ENCODE results near the gene MAD1L1. TPM values are rescaled to one million over a fixed set of nuclear protein-coding genes. Genes with fewer than 3 reads are reported as not detected.

Gene MAD1L1
- total and polyA plus RNA-seq, 4 donors = 29.3 to 44.1 (median 35.8) TPM

DNA sequence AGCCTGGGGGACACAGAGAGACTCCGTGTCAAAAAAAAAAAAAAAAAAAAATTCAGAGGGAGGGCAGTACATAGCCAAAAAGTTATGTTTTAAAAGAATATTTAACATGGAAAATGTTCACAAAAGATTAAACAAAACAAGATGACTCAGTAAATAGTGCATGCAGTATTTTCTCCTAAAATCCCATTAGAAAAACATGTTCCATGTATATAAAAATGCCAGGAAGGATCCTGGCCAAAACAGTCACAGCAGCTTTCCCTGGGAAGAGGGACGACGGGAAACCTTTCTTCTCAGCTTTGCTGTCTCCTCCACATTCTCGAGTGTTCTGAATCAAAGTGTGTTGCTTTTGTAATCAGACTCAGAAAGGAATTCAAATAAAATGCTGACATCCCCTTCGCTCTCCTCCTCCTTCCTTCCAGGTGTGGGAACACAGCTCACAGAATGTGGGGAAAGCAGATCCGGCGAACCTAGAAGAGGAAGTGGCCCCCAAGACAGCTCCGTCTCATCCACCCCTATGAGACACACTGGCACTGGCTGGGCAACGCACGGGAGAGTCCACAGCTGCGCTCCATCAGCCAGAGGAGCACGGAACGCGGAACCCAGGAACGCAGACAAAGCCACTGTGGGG lies 139.4 kb downstream of the MAD1L1 start:
- H3K27ac ChIP-seq (ENCODE audit: low read depth, low read length) = no peak overlapping the region
- H3K36me3 ChIP-seq (ENCODE audit: control insufficient read depth, insufficient read depth, low read length) = peaks cover 51% of the 10 kb centered on the region
- H3K9me3 ChIP-seq (ENCODE audit: control insufficient read depth, insufficient read depth, low read length) = no peaks in the 10 kb centered on the region
- no peak overlapping the region for H3K4me3 ChIP-seq (ENCODE audit: low read depth, low read length)
- H3K4me1 ChIP-seq (ENCODE audit: control insufficient read depth, insufficient read depth, low read length) = peaks cover 26% of the 10 kb centered on the region
- H3K27me3 ChIP-seq (ENCODE audit: control insufficient read depth, insufficient read depth, low read length) = no peaks in the 10 kb centered on the region
- DNase-seq (ENCODE audit: low read depth in 4 of 6, low spot score in 6 of 6) = no peak
- 80% methylated on average over 11 of the region's 15 CpGs for WGBS (ENCODE audit: insufficient coverage)

DNA sequence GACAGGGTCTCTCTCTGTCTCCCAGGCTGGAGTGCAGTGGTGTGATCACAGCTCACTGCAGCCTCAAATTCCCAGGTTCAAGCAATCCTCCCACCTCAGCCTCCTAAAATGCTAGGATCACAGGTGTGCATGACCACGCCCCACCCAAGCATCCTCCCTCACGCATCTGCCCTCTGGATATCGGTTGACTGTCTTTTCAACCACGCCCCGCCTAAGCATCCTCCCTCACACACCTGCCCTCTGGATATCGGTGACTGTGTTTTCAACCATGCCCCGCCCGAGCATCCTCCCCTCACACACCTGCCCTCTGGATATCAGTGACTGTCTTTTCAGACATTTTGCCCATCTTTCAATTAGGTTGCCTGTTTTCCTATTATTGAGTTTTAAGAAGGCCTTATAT lies 140.5 kb downstream of the MAD1L1 start:
- H3K36me3 ChIP-seq (ENCODE audit: control insufficient read depth, insufficient read depth, low read length) = peaks cover 49% of the 10 kb centered on the region
- H3K4me1 ChIP-seq (ENCODE audit: control insufficient read depth, insufficient read depth, low read length) = peaks cover 23% of the 10 kb centered on the region
- no peak overlapping the region for H3K27ac ChIP-seq (ENCODE audit: low read depth, low read length)
- H3K27me3 ChIP-seq (ENCODE audit: control insufficient read depth, insufficient read depth, low read length) = no peaks in the 10 kb centered on the region
- no peaks in the 10 kb centered on the region for H3K9me3 ChIP-seq (ENCODE audit: control insufficient read depth, insufficient read depth, low read length)
- H3K4me3 ChIP-seq (ENCODE audit: low read depth, low read length) = no peak overlapping the region
- no peak for DNase-seq (ENCODE audit: low read depth in 4 of 6, low spot score in 6 of 6)
- WGBS (ENCODE audit: insufficient coverage) = 100% methylated on average over 6 of the region's 8 CpGs

DNA sequence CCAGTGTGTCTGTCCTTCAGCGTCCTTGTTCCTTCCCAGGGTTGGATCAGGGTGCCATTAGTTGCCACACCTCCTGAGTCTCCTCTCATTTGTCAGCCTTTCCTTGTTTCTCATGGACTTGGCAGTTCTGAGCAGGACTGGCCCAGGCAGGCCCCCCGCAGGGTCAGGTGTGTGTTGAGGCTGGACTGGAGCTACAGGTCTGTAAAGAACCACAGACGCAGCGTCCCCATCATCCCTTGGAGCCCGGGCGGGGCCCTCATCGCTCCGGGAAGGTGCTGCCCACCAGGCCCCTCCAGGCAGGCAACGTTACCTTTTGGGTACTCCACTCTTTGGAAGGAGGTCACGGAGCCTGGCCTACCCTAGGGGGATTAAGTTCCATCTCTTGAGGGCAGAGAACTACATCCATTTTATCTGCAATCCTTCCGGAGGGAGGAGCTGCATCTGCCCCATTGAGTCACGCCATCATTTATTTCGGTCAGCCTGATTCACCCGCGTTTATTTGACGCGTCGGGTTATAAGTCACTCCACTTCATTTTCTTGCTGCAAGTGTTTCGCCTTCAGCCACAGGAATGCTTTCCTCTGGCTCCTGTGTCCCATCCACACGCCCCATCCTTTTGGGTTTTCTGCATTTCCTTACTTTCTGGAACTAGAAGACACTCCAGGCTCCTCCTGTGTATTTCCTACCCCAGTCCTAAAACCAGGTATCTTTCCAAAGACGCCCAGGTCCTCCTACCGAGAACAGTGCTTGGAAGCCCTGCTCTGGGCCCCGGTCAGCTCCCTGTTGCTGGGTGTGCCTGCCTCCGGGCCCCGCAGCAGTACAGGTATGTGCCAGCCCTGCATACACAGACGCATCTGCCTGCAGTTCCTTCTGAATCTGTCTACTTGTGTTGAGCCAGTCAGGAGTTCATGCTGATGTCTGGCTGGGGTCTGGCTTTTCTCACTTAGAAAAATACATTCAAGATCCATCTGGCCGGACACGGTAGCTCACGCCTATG lies 141.9 kb downstream of the MAD1L1 start:
- H3K9me3 ChIP-seq (ENCODE audit: control insufficient read depth, insufficient read depth, low read length) = no peaks in the 10 kb centered on the region
- H3K4me3 ChIP-seq (ENCODE audit: low read depth, low read length) = no peak overlapping the region
- no peak overlapping the region for H3K27ac ChIP-seq (ENCODE audit: low read depth, low read length)
- peaks cover 41% of the 10 kb centered on the region for H3K36me3 ChIP-seq (ENCODE audit: control insufficient read depth, insufficient read depth, low read length)
- peaks cover 30% of the 10 kb centered on the region for H3K4me1 ChIP-seq (ENCODE audit: control insufficient read depth, insufficient read depth, low read length)
- DNase-seq (ENCODE audit: low read depth in 4 of 6, low spot score in 6 of 6) = no peak
- no peaks in the 10 kb centered on the region for H3K27me3 ChIP-seq (ENCODE audit: control insufficient read depth, insufficient read depth, low read length)
- WGBS (ENCODE audit: insufficient coverage) = 93% methylated on average over 29 of the region's 29 CpGs

DNA sequence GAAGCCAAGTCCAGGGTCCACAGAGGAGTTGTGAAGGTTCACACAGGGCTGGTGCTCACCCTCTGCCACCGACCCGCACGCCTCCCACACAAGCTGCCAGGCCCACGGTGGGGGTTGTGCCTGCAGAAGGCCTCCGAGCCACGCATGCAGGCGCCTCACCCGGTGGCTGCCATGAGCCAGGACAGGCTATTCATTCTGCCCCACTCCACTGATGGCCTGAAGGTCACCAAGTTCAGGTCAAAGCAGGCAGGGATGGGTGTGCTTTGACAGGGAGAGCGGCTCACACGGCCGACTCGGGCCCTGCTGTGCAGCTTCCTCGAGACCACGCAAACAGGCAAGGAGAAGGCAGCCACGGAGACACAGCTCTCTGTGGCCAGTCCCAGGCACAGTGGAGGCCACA lies 143.9 kb downstream of the MAD1L1 start:
- 87% methylated on average over 15 of the region's 15 CpGs for WGBS (ENCODE audit: insufficient coverage)
- Histone ChIP-seq H3K4me1 (ENCODE audit: control insufficient read depth, insufficient read depth, low read length) (peaks cover 23% of the 10 kb centered on the region), H3K27me3 (ENCODE audit: control insufficient read depth, insufficient read depth, low read length) (no peaks in the 10 kb centered on the region), H3K27ac (ENCODE audit: low read depth, low read length) (no peak overlapping the region), H3K9me3 (ENCODE audit: control insufficient read depth, insufficient read depth, low read length) (no peaks in the 10 kb centered on the region), H3K36me3 (ENCODE audit: control insufficient read depth, insufficient read depth, low read length) (peaks cover 37% of the 10 kb centered on the region), H3K4me3 (ENCODE audit: low read depth, low read length) (no peak overlapping the region)
- no peak for DNase-seq (ENCODE audit: low read depth in 4 of 6, low spot score in 6 of 6)

DNA sequence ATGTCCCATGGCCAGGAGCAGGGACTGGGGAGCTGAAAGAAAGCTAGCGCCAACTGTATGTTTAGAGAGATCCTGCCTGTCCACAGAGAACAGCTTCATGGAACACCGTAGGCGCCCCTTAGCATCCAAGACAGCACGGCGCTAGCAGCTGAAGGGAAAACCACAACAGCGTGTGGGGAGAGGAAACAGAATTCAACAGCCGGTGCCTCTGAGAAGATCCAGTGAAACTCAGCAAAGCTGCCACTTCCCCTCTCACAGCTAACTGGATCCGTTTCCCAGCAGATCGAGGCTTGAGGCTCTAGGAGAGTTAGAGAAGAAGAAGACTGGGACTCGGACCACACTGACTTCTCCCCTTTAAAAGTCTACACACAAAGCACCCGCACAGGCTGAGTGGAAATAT lies 145.0 kb downstream of the MAD1L1 start:
- no peak for DNase-seq (ENCODE audit: low read depth in 4 of 6, low spot score in 6 of 6)

DNA sequence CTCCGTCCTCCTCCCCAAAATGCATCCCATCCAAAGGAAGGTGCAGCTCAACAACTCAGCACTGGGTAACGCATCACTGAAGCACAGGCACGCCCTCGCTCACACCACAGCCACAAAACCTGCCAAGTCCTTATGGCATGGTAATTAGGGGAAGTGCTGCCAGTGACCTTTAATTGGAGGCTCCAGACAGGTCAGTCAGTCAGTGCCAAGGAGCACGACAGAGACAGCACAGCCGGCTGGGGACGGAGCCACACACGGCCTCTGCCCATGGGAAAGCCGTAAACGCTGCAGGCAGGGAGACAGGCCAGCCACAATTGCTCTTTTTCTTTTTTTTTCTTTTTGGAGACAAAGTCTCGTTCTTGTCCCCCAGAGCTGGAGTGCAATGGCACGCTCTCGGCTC lies 146.5 kb downstream of the MAD1L1 start:
- 51% methylated on average over 12 of the region's 13 CpGs for WGBS (ENCODE audit: insufficient coverage)
- H3K9me3 ChIP-seq (ENCODE audit: control insufficient read depth, insufficient read depth, low read length) = no peaks in the 10 kb centered on the region
- H3K27ac ChIP-seq (ENCODE audit: low read depth, low read length) = no peak overlapping the region
- H3K4me3 ChIP-seq (ENCODE audit: low read depth, low read length) = no peak overlapping the region
- peaks cover 37% of the 10 kb centered on the region for H3K4me1 ChIP-seq (ENCODE audit: control insufficient read depth, insufficient read depth, low read length)
- peaks cover 57% of the 10 kb centered on the region for H3K36me3 ChIP-seq (ENCODE audit: control insufficient read depth, insufficient read depth, low read length)
- peak in 1 of 6 donors; percentile 64 for DNase-seq (ENCODE audit: low read depth in 4 of 6, low spot score in 6 of 6)
- H3K27me3 ChIP-seq (ENCODE audit: control insufficient read depth, insufficient read depth, low read length) = no peaks in the 10 kb centered on the region

More for the DNA sequence above, 145.0 kb downstream of the MAD1L1 start:
- Histone ChIP-seq H3K4me1 (ENCODE audit: control insufficient read depth, insufficient read depth, low read length) (peaks cover 25% of the 10 kb centered on the region), H3K36me3 (ENCODE audit: control insufficient read depth, insufficient read depth, low read length) (peaks cover 43% of the 10 kb centered on the region), H3K27me3 (ENCODE audit: control insufficient read depth, insufficient read depth, low read length) (no peaks in the 10 kb centered on the region), H3K4me3 (ENCODE audit: low read depth, low read length) (no peak overlapping the region), H3K9me3 (ENCODE audit: control insufficient read depth, insufficient read depth, low read length) (no peaks in the 10 kb centered on the region), H3K27ac (ENCODE audit: low read depth, low read length) (no peak overlapping the region)
- WGBS (ENCODE audit: insufficient coverage) = 98% methylated on average over 6 of the region's 11 CpGs

DNA sequence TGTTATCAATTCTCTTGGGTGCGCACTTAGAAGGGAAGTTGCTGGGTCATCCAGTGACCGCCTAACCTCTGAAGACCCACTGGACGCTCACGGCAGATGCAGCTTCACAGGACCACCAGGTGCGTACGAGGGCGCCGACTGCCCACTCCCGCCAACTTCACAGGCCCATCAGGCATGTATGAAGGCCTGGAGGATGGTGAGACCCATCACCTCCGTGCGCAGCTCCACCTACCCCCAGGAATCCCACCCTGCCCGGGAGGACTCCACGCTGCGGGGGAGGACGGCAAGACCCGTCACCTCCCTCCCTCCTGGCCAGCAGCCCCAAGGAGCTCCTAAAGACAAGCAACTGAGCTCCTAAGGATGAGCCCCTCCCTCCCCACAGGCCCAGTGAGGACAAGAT lies 146.9 kb downstream of the MAD1L1 start:
- WGBS (ENCODE audit: insufficient coverage) = 92% methylated on average over 13 of the region's 16 CpGs
- Histone ChIP-seq H3K27me3 (ENCODE audit: control insufficient read depth, insufficient read depth, low read length) (no peaks in the 10 kb centered on the region), H3K27ac (ENCODE audit: low read depth, low read length) (no peak overlapping the region), H3K9me3 (ENCODE audit: control insufficient read depth, insufficient read depth, low read length) (no peaks in the 10 kb centered on the region), H3K4me1 (ENCODE audit: control insufficient read depth, insufficient read depth, low read length) (peaks cover 37% of the 10 kb centered on the region), H3K36me3 (ENCODE audit: control insufficient read depth, insufficient read depth, low read length) (peaks cover 61% of the 10 kb centered on the region), H3K4me3 (ENCODE audit: low read depth, low read length) (no peak overlapping the region)
- DNase-seq (ENCODE audit: low read depth in 4 of 6, low spot score in 6 of 6) = no peak

DNA sequence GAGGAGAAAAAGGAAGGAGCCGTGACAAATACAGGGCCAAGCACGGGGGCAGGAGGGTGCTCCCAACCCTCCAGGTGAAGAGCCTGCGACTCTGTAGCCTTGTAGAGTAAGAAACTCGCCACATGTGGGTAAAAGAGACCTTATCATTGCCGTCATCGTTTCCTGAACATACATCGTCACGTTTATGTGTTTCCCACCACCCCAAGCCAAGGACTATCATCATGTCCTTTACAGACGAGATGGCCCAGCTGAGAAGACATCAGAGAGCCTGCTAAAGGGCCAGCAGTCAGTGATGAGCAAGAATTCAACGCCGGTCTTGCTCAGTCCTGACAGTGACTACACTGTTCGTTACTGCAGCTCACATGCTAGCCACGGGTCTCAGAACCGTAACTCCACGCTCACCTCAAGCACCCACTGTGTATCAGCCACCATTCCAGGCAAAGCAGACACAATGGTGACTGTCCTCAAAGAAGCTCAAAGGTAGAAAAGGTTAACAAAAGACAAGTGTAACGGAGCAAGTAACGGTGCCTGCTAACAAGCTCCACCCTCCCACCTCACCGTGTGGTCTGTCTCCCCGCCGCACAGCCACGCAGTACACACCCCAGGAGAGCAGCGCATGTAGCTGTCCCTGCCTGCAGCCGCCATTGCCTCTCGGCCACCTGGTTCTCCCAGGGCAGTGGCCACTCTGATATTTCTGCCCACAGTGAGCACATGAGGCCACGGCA lies 147.8 kb downstream of the MAD1L1 start:
- Histone ChIP-seq H3K27ac (ENCODE audit: low read depth, low read length) (no peak overlapping the region), H3K4me1 (ENCODE audit: control insufficient read depth, insufficient read depth, low read length) (peaks cover 38% of the 10 kb centered on the region), H3K9me3 (ENCODE audit: control insufficient read depth, insufficient read depth, low read length) (no peaks in the 10 kb centered on the region), H3K27me3 (ENCODE audit: control insufficient read depth, insufficient read depth, low read length) (no peaks in the 10 kb centered on the region), H3K36me3 (ENCODE audit: control insufficient read depth, insufficient read depth, low read length) (peaks cover 54% of the 10 kb centered on the region), H3K4me3 (ENCODE audit: low read depth, low read length) (no peak overlapping the region)
- no peak for DNase-seq (ENCODE audit: low read depth in 4 of 6, low spot score in 6 of 6)
- 87% methylated on average over 25 of the region's 25 CpGs for WGBS (ENCODE audit: insufficient coverage)

DNA sequence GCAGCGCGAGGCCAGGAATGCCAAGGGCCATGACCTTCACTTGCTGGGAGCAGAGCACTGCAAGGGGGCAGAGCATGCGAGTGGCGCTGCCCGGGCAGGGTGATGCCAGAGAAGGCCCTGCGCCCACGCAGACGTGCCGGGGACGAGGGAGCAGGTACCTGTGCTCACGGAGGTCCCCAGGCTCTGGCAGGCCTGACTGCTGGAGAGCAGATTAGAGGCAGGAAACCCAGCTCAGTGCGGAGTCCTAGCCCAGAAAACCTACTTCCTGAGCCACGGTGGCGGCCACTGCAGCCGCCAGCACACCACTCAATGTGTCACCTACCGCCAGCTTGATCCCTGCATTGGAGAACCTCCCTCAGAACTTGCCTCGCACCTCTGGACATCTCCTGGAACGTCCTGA lies 148.4 kb downstream of the MAD1L1 start:
- no peaks in the 10 kb centered on the region for H3K27me3 ChIP-seq (ENCODE audit: control insufficient read depth, insufficient read depth, low read length)
- H3K9me3 ChIP-seq (ENCODE audit: control insufficient read depth, insufficient read depth, low read length) = no peaks in the 10 kb centered on the region
- no peak for DNase-seq (ENCODE audit: low read depth in 4 of 6, low spot score in 6 of 6)
- 96% methylated on average over 18 of the region's 18 CpGs for WGBS (ENCODE audit: insufficient coverage)
- H3K4me3 ChIP-seq (ENCODE audit: low read depth, low read length) = no peak overlapping the region
- peaks cover 44% of the 10 kb centered on the region for H3K4me1 ChIP-seq (ENCODE audit: control insufficient read depth, insufficient read depth, low read length)
- H3K27ac ChIP-seq (ENCODE audit: low read depth, low read length) = no peak overlapping the region
- H3K36me3 ChIP-seq (ENCODE audit: control insufficient read depth, insufficient read depth, low read length) = peaks cover 53% of the 10 kb centered on the region

Measured in spinal cord (tissue), 10 donors.